ENCODE results near the gene ETNPPL. TPM values are rescaled to one million over a fixed set of nuclear protein-coding genes. Genes with fewer than 3 reads are reported as not detected.

The ETNPPL gene
- total RNA-seq = not detected in 2 replicates

- intact Hi-C loops (cut with micrococcal nuclease) = no loop called here
These were observed at the start of gene ETNPPL for GRCh38 chr4:108762559-108763225. ETNPPL (minus strand) TSS chr4:108763053; CDS start chr4:108762898, 155 bp downstream.

DNA sequence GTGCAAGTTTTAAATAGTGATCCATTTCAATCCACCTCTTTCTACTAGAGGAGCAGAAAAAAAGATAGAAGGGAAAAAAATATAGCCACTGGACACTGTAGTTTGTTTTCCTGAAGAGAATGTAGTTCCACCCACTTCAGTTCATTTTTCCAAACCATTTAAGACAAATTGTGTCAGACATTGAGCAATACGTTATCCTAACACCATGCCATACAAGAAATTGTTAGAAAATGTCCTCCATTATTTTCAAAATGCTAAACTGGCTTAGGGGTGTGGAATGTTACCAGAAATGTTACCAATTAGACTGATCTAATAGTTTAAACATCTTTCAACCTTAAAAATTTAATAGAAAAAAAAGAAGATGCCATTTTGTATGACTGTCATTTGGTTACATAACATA, 48.6 kb upstream of the ETNPPL start:
- intact Hi-C loops (cut with micrococcal nuclease) = no loop called here

- intact Hi-C loops (cut with micrococcal nuclease) = no loop called here
These were observed 47.2 kb upstream of the ETNPPL start for GRCh38 chr4:108810087-108810486.

DNA sequence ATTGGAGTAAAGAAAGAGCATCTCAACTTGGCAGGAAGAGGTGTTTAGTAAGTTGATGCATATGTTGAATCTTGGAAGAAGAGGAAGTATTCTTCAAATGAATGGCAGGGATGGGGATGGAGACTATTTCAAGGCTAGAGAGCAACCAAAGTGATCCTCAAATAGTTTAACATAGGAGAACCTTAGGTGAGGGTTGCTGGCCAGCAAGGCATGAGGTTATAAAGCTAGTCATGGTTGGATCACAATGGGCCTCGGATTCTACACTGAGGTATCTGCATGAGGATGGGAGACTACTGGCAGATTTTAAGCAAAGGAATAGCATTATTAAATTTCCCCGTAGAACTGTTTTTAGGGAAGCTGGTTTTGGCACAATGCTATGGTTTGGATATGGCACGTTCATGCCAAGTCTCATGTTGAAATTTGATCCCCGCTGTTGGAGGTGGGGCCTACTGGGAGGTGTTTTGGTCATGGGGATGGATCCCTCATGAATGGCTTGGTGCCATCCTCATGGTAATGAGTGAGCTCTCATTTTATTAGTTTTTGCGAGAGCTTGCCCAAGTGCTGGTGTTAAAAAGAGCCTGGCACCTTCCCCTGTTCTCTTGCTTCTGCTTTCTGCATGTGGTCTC, 41.9 kb upstream of the ETNPPL start:
- intact Hi-C loops (cut with micrococcal nuclease) = no loop called here

GRCh38 chr4:108799306-108799705, 36.5 kb upstream of the ETNPPL start:
- intact Hi-C loops (cut with micrococcal nuclease) = no loop called here

DNA sequence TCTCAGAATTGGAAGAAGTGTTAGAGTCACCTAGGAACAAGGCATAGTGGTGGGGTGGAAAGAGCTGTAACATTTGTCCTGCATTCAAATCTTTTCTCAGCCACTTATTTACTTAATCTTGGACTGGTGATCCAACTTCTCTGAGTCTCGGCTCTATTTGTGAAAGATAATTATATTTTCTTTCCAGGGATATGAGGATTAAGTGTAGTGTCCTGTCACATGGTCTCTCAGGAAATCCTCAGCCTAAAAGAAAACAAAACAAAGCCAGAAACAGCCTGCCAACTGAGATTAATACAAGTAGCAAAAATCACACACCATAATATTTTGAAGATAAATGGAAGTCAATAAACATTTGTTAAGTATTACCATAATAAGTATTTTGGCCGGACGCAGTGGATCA, 33.3 kb upstream of the ETNPPL start:
- intact Hi-C loops (cut with micrococcal nuclease) = no loop called here

- intact Hi-C loops (cut with micrococcal nuclease) = no loop called here
These were observed 32.9 kb upstream of the ETNPPL start for GRCh38 chr4:108795733-108796132.

DNA sequence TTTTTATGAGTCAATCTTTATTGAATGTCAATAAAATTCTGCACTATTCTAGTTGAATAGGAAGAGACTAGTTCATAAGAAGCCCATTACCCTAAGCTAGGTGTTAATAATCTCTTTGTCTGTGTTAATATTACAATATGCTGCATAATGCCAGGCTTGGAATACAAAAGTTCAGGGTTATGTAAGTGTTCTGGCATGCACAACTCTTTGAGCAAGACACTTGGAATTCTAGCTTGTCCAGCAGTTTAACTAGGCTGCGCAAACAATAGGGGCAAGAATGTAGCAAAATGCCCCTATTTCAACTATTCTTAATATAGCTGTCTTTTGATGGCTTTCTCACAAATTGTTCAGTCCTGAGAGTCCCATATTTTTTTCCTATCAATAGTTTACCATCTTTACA, 31.3 kb upstream of the ETNPPL start:
- intact Hi-C loops (cut with micrococcal nuclease) = no loop called here

GRCh38 chr4:108793415-108793814, 30.6 kb upstream of the ETNPPL start:
- intact Hi-C loops (cut with micrococcal nuclease) = no loop called here

GRCh38 chr4:108788731-108789130, 25.9 kb upstream of the ETNPPL start:
- intact Hi-C loops (cut with micrococcal nuclease) = no loop called here

DNA sequence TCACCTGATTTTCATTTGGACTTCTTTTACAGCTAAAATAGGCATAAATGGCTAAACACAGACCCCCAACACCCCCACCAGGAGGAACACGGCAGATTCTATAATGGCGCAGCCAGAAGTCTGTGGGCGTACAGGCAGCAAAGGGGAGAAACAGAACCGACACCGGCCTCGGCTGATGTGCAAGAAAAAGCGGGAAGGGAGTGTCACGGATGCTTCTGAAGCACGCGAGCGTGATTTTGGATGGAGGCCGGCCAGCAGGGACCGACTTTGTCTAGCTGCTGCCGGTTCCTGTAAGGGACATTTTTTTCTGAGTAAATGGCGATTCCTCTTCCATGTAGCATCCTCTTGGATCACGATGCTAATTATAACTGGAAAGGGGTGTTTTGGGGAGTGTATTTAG, 24.9 kb upstream of the ETNPPL start:
- intact Hi-C loops (cut with micrococcal nuclease) = no loop called here

DNA sequence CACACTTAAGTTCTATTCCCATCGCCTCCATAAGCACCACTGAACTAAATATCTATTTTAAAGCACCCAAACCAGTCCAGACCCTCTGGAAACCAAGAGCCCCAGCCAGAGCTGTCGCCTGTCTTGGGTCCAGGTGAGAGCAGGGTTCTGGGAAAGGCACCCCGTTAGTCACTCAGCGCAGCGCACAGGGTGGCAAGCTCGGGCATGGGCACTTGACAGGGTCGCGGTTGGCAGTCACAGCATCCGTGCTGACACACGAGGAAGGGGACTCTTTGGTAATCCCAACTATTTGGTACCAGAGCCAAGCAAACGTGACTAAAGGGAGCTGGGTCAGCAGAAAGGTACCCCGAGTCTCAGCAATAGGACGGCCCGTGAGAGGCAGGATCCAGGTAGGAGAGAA, 24.3 kb upstream of the ETNPPL start:
- intact Hi-C loops (cut with micrococcal nuclease) = no loop called here

DNA sequence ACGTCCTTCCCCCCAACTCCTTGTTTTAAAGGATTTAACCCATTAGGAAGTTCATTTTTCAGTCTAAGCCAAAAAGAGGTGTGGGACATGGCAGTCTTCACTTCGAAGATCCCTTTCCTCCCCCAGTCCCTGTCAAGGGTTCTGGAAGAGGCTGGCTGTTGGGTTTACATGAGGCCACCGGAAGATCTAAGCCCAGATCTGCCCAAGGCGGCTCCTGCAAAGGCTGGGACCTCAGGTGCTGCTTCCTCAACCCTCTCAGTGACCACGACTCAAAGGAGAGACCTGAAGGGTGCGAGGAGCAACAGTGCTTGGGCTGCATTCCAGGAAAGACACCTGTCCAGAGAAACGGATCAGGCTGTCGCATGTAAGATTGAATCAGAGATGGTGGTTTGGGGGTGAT, 23.5 kb upstream of the ETNPPL start:
- intact Hi-C loops (cut with micrococcal nuclease) = no loop called here

GRCh38 chr4:108783665-108784463, 21.0 kb upstream of the ETNPPL start:
- intact Hi-C loops (cut with micrococcal nuclease) = loop anchor here (1.0 kb wide), 1 partner anchor 766 kb away; no protein-coding TSS in a partner anchor

DNA sequence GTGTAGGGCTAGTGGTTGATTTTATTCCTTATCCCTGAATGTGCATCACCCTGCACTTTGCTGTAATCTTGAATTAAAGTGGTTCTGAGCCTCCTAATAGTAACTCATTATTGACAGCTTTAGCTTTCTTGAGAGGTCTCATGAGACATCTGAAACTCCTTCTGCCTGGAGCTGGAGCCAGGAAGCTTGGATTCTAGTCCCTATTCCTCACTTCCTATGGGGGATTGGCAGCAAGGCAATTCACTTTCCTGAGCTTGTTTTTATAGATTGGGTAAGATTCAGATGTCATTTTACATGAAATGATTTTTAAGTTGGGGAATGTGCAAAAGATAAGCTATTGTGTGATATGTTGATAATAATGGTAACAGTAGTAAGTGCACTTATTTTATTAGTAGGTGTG, 17.1 kb upstream of the ETNPPL start:
- intact Hi-C loops (cut with micrococcal nuclease) = no loop called here

DNA sequence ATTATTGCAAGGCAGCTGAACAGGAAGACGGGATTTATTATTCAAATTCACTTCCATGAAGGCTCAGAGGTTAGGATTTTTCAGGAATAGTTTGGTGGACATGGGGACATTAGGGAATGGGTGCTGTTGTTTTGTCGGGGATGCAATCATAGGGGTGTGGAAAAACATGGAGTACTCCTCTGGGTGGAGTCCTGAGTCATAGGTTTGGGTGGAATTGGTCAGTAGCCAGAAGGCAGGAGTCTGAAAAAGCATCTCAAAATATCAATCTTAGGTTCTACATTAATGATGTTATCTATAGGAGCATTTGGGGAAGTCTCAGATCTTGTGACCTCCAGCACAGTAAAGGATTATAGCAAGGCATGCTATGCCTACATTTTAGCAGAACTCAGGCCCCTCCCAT, 14.5 kb upstream of the ETNPPL start:
- intact Hi-C loops (cut with micrococcal nuclease) = no loop called here

DNA sequence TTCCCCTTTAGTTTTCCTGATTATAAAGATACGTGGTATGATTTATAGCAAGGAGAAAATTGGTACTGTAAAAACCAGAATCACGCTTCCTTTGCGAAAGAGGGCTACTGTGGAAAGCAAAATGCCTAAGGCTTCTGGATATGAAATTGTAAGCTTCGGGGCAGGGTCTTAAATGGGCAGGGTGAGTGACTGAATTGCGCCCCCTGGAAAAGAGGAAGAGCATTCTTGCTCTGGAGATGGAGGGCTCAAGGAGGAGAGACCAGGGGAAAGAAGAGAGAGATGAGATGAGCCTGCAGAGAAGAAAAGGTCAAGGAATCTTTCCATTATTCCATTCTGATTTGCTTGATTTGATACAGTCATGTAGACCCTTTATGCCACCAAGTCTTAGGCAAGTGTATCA, 13.1 kb upstream of the ETNPPL start:
- intact Hi-C loops (cut with micrococcal nuclease) = no loop called here

GRCh38 chr4:108774809-108775530, 12.1 kb upstream of the ETNPPL start:
- intact Hi-C loops (cut with micrococcal nuclease) = no loop called here

DNA sequence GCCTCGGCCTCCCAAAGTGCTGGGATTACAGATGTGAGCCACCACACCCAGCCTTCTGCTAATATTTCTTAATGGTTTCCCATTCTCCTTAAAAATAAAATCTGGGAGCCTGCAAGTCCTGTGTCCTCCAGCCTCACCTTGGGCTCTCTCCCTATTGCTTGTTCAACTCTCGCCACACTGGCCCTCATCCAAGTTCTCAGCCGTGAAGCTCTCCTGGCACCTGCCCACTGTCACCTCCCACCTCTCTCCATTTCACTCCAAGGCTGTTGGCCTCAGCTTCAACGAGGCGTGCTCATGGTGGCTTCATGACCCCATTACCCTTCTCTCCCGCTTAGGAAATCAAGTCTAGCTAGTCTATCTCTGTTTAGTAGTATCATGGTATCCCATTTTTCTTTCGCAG, 9.5 kb upstream of the ETNPPL start:
- intact Hi-C loops (cut with micrococcal nuclease) = no loop called here

DNA sequence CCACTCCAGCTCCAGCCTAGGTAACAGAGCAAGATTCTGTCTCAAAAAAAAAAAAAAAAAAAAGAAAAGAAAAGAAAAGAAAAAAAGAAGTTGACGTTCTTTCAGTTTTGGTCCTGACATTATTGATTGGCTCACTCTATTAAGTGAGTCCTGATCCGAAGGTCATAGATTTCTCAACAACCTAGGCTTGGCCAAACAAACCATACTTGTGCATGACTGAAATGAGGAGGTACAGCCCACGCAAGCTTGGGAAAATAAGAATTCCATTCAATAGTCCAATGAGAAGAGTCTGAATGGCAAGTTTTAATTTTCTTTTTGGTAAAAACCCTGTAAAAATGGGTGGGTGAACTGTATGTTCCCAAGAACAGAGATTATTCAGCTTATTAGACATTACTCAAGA, 3.2 kb upstream of the ETNPPL start:
- intact Hi-C loops (cut with micrococcal nuclease) = no loop called here

DNA sequence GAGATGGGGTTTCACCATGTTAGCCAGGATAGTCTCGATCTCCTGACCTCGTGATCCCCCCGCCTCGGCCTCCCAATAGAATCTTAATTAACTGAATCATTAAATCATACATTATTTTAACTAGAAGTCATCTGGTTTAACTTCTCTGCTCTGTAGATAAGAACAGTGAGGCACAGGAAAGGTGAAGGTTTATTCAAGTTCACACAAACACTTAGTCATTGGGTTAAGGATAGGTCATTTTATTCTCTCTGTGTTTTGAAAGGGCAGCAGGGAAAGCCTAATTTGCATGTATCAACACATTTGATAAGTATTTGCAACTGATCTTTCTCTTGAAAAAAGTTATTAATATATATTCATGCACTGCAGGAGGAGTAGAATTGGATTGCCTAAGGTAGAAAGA, 1.1 kb upstream of the ETNPPL start:
- intact Hi-C loops (cut with micrococcal nuclease) = no loop called here

DNA sequence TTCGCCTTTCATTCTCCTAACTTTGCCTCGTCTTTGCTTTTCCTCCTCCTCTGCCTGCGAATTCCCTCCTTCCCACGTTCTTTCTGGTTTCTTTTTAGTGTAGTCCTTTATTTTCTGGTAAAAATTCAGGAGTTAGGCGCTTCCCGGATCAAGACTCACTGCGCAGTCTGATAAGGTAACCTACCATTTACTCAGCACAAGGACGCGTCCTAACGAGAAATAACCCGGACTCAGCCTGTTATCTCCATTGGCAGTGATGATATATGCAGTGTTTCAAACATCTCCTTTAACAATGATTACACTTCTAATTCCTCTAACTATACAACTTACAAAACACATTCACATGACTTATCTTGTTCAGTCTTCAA, 357 bp upstream of the ETNPPL start:
- intact Hi-C loops (cut with micrococcal nuclease) = no loop called here
